Progenitor cell of endocrine pancreas (in vitro differentiated cells): ENCODE data around the gene UQCC3. TPM values are rescaled to one million over a fixed set of nuclear protein-coding genes. Genes with fewer than 3 reads are reported as not detected.
A peak's percentile ranks its signal among the peaks of the same experiment; 100 is the strongest.
"Not testable (repeated sequence)": the region's sequence is repeated elsewhere in the genome, so short reads cannot be mapped to it uniquely, and the experiment has no call there.

Source experiments
- DNase-seq: peaks from one replicate; pipeline ENCODE4 v3.0.0; 2021; ENCODE audit warnings: low spot score; ENCODE audit not compliant: unreplicated experiment
- H3K27ac Mint-ChIP-seq: 2 replicates; pipeline ENCODE4 v1.8.0; 2021; ENCODE audit warnings: mild to moderate bottlenecking, moderate library complexity, mixed read lengths
- H3K27me3 Mint-ChIP-seq: 2 replicates; pipeline ENCODE4 v1.8.0; 2021; ENCODE audit warnings: mixed read lengths
- H3K36me3 Mint-ChIP-seq: 2 replicates; pipeline ENCODE4 v1.8.0; 2022; ENCODE audit warnings: mixed read lengths; ENCODE audit not compliant: insufficient read depth
- H3K4me1 Mint-ChIP-seq: 2 replicates; pipeline ENCODE4 v1.8.0; 2021; ENCODE audit warnings: low read depth, mixed read lengths
- H3K4me3 Mint-ChIP-seq: 2 replicates; pipeline ENCODE4 v1.8.0; 2021; ENCODE audit warnings: low read depth, mild to moderate bottlenecking, moderate library complexity, mixed read lengths
- H3K9me3 Mint-ChIP-seq: 2 replicates; pipeline ENCODE4 v1.8.0; 2021; ENCODE audit warnings: low read depth, mixed read lengths
- CTCF ChIP-seq: fragments of 200-600 bp; sonication (generic); IDR thresholded peaks from one replicate; pipeline ENCODE4 v1.5.0; 2021; ENCODE audit warnings: antibody characterized with exemption, mild to moderate bottlenecking; ENCODE audit not compliant: unreplicated experiment
- total RNA-seq: library from RNA; stranded (reverse); gene quantifications from 2 replicates; pipeline ENCODE4 v1.2.1, GENCODE V29; 2021

Gene UQCC3
- total RNA-seq, 1 donor from 2014 or later: 7.0 TPM

GRCh38 chr11:62648967-62649364 is 22.5 kb upstream of the UQCC3 start:
- peaks cover 17% of the 10 kb centered on the region for H3K4me1 Mint-ChIP-seq
- no peak for DNase-seq
- H3K27me3 Mint-ChIP-seq: no peaks in the 10 kb centered on the region
- no peak for TF ChIP-seq CTCF
- H3K4me3 Mint-ChIP-seq: no peak overlapping the region
- peaks cover 2% of the 10 kb centered on the region for H3K36me3 Mint-ChIP-seq
- H3K27ac Mint-ChIP-seq: no peak overlapping the region
- no peaks in the 10 kb centered on the region for H3K9me3 Mint-ChIP-seq

- H3K27me3 Mint-ChIP-seq: no peaks in the 10 kb centered on the region
- H3K9me3 Mint-ChIP-seq: no peaks in the 10 kb centered on the region
- no peak overlapping the region for H3K27ac Mint-ChIP-seq
- no peak for TF ChIP-seq CTCF
- H3K4me3 Mint-ChIP-seq: no peak overlapping the region
- peaks cover 2% of the 10 kb centered on the region for H3K36me3 Mint-ChIP-seq
- DNase-seq: no peak
- peaks cover 17% of the 10 kb centered on the region for H3K4me1 Mint-ChIP-seq
Observed at GRCh38 chr11:62649486-62649885, 22.0 kb upstream of the UQCC3 start.

GRCh38 chr11:62650283-62650682 is 21.2 kb upstream of the UQCC3 start:
- Mint-ChIP-seq H3K27ac (peak overlapping the region; percentile 59), H3K4me1 (peaks cover 14% of the 10 kb centered on the region)
- H3K36me3 Mint-ChIP-seq, DNase-seq, H3K27me3 Mint-ChIP-seq, H3K9me3 Mint-ChIP-seq, H3K4me3 Mint-ChIP-seq: not testable (repeated sequence)

GRCh38 chr11:62652161-62653006 is 19.1 kb upstream of the UQCC3 start:
- Mint-ChIP-seq H3K9me3 (no peaks in the 10 kb centered on the region), H3K27me3 (no peaks in the 10 kb centered on the region), H3K36me3 (no peaks in the 10 kb centered on the region), H3K4me3 (peak overlapping the region; percentile 88), H3K27ac (peak overlapping the region; percentile 94), H3K4me1 (peaks cover 7% of the 10 kb centered on the region)
- no peak for TF ChIP-seq CTCF
- no peak for DNase-seq

- H3K27ac Mint-ChIP-seq: no peak overlapping the region
- H3K4me3 Mint-ChIP-seq: peak overlapping the region; percentile 45
- peaks cover 7% of the 10 kb centered on the region for H3K4me1 Mint-ChIP-seq
- H3K9me3 Mint-ChIP-seq: no peaks in the 10 kb centered on the region
- no peaks in the 10 kb centered on the region for H3K27me3 Mint-ChIP-seq
- no peaks in the 10 kb centered on the region for H3K36me3 Mint-ChIP-seq
- no peak for TF ChIP-seq CTCF
- DNase-seq: no peak
Observed at GRCh38 chr11:62654297-62654696, 17.2 kb upstream of the UQCC3 start.
